ENCODE data around the gene GMPPA. TPM values are rescaled to one million over a fixed set of nuclear protein-coding genes. Genes with fewer than 3 reads are reported as not detected.

Gene GMPPA
- total and polyA plus RNA-seq, 2 donors (not counting 1 experiment from before 2014, with no cell fraction given), result 38.3 to 59.7 TPM

- no peak overlapping the region for H2AFZ ChIP-seq (ENCODE audit: low read length)
- no peak overlapping the region for H3K27ac ChIP-seq (ENCODE audit: insufficient read depth, low read length)
- no peaks in the 10 kb centered on the region for H3K9me3 ChIP-seq (ENCODE audit: control insufficient read depth, insufficient read depth, low read depth, low read length)
Observed at GRCh38 chr2:219460424-219460926, 38.2 kb upstream of the GMPPA start.

GRCh38 chr2:219461047-219461514, 37.6 kb upstream of the GMPPA start:
- no peak overlapping the region for H3K4me2 ChIP-seq (ENCODE audit: extremely low read depth, insufficient read depth, low read length)
- no peaks in the 10 kb centered on the region for H4K20me1 ChIP-seq (ENCODE audit: control insufficient read depth, extremely low read depth, insufficient read depth, low read length)
- H3K9me3 ChIP-seq (ENCODE audit: control insufficient read depth, insufficient read depth, low read depth, low read length), result no peaks in the 10 kb centered on the region
- peak; percentile 58 to 63 for DNase-seq (ENCODE audit: low read depth in 2 of 2)
- peaks cover under 1% of the 10 kb centered on the region for H3K36me3 ChIP-seq (ENCODE audit: control insufficient read depth, insufficient read depth, low read length)
- no peaks in the 10 kb centered on the region for H3K27me3 ChIP-seq (ENCODE audit: control insufficient read depth, insufficient read depth, low read length)
- no peaks in the 10 kb centered on the region for H3K79me2 ChIP-seq (ENCODE audit: control insufficient read depth, insufficient read depth, low read length)
- H3K4me3 ChIP-seq (replicated peaks in 1 of 4; ENCODE audit: control extremely low read depth in 1 of 4, insufficient read depth in 1 of 4, low read depth in 3 of 4, low read length in 4 of 4), result peak overlapping the region in 1 of 4 experiments; percentile 17
- no peak overlapping the region for H3K9ac ChIP-seq (ENCODE audit: insufficient read depth, low read length)
- H2AFZ ChIP-seq (ENCODE audit: low read length), result no peak overlapping the region
- TF ChIP-seq EZH2 (IDR thresholded peaks at IDR 0.05; ENCODE audit: low read length, missing control alignments), result no peak
- TF ChIP-seq CTCF (conservative IDR thresholded peaks at IDR 0.05 in 1 of 2, IDR thresholded peaks at IDR 0.05 in 1 of 2; ENCODE audit: low read depth in 1 of 2, low read length in 2 of 2), result no peak
- H3K27ac ChIP-seq (ENCODE audit: insufficient read depth, low read length), result no peak overlapping the region
- peaks cover 10% of the 10 kb centered on the region for H3K4me1 ChIP-seq (ENCODE audit: control insufficient read depth, extremely low read depth, insufficient read depth, low read length)

More at GRCh38 chr2:219460424-219460926, 38.2 kb upstream of the GMPPA start:
- Histone ChIP-seq H3K4me3 (replicated peaks in 1 of 4; ENCODE audit: control extremely low read depth in 1 of 4, insufficient read depth in 1 of 4, low read depth in 3 of 4, low read length in 4 of 4) (peak overlapping the region in 1 of 4 experiments; percentile 17), H3K9ac (ENCODE audit: insufficient read depth, low read length) (no peak overlapping the region), H4K20me1 (ENCODE audit: control insufficient read depth, extremely low read depth, insufficient read depth, low read length) (no peaks in the 10 kb centered on the region), H3K79me2 (ENCODE audit: control insufficient read depth, insufficient read depth, low read length) (no peaks in the 10 kb centered on the region), H3K36me3 (ENCODE audit: control insufficient read depth, insufficient read depth, low read length) (no peaks in the 10 kb centered on the region), H3K4me2 (ENCODE audit: extremely low read depth, insufficient read depth, low read length) (peak overlapping the region; percentile 44), H3K27me3 (ENCODE audit: control insufficient read depth, insufficient read depth, low read length) (no peaks in the 10 kb centered on the region), H3K4me1 (ENCODE audit: control insufficient read depth, extremely low read depth, insufficient read depth, low read length) (peaks cover 10% of the 10 kb centered on the region)
- peak; percentile 91 to 93 for DNase-seq (ENCODE audit: low read depth in 2 of 2)
- no peak for TF ChIP-seq EZH2 (IDR thresholded peaks at IDR 0.05; ENCODE audit: low read length, missing control alignments)
- TF ChIP-seq CTCF (conservative IDR thresholded peaks at IDR 0.05 in 1 of 2, IDR thresholded peaks at IDR 0.05 in 1 of 2; ENCODE audit: low read depth in 1 of 2, low read length in 2 of 2), result no peak

- Histone ChIP-seq H3K9ac (ENCODE audit: insufficient read depth, low read length) (no peak overlapping the region), H2AFZ (ENCODE audit: low read length) (no peak overlapping the region), H3K79me2 (ENCODE audit: control insufficient read depth, insufficient read depth, low read length) (no peaks in the 10 kb centered on the region), H3K27ac (ENCODE audit: insufficient read depth, low read length) (no peak overlapping the region), H4K20me1 (ENCODE audit: control insufficient read depth, extremely low read depth, insufficient read depth, low read length) (no peaks in the 10 kb centered on the region), H3K9me3 (ENCODE audit: control insufficient read depth, insufficient read depth, low read depth, low read length) (no peaks in the 10 kb centered on the region), H3K4me3 (replicated peaks in 1 of 4; ENCODE audit: control extremely low read depth in 1 of 4, insufficient read depth in 1 of 4, low read depth in 3 of 4, low read length in 4 of 4) (no peak overlapping the region), H3K27me3 (ENCODE audit: control insufficient read depth, insufficient read depth, low read length) (no peaks in the 10 kb centered on the region), H3K36me3 (ENCODE audit: control insufficient read depth, insufficient read depth, low read length) (peaks cover 2% of the 10 kb centered on the region), H3K4me1 (ENCODE audit: control insufficient read depth, extremely low read depth, insufficient read depth, low read length) (peaks cover 10% of the 10 kb centered on the region), H3K4me2 (ENCODE audit: extremely low read depth, insufficient read depth, low read length) (no peak overlapping the region)
- no peak for DNase-seq (ENCODE audit: low read depth in 2 of 2)
- TF ChIP-seq CTCF (conservative IDR thresholded peaks at IDR 0.05 in 1 of 2, IDR thresholded peaks at IDR 0.05 in 1 of 2; ENCODE audit: low read depth in 1 of 2, low read length in 2 of 2) (no peak), EZH2 (IDR thresholded peaks at IDR 0.05; ENCODE audit: low read length, missing control alignments) (no peak)
Observed at GRCh38 chr2:219461669-219462068, 37.0 kb upstream of the GMPPA start.

Data from fibroblast of lung (primary cell).